Right lobe of liver (tissue), 6 donors: ENCODE data around the gene SPATC1L. TPM values are rescaled to one million over a fixed set of nuclear protein-coding genes. Genes with fewer than 3 reads are reported as not detected.

Experiments used
- ATAC-seq, 4 donors: fragments of 200-7000 bp; cut with Tn5 transposase; one replicate each; pipeline ENCODE4 v1.9.1; 2020; ENCODE audit warnings: mild to moderate bottlenecking in 4 of 4, moderate library complexity in 4 of 4
- DNase-seq, 3 donors: peaks; one replicate each; pipeline ENCODE4 v3.0.0-alpha.2; 2020
- H3K27ac ChIP-seq, 3 donors: fragments of 200-600 bp; one replicate each; pipeline ENCODE4 v1.8.0; 2022
- H3K27me3 ChIP-seq, 2 donors: fragments of 200-600 bp; one replicate each; pipeline ENCODE4 v1.8.0; 2022
- H3K36me3 ChIP-seq, 4 donors: fragments of 200-600 bp; sonication (generic) in 1 of 4; one replicate each; pipeline versions ENCODE4 v1.5.1 to v1.8.0; 2017 to 2022; ENCODE audit warnings: control low read depth in 1 of 4
- H3K4me1 ChIP-seq, 4 donors: fragments of 200-600 bp; sonication (generic) in 1 of 4; one replicate each; pipeline versions ENCODE4 v1.5.1 to v1.8.0; 2017 to 2022; ENCODE audit warnings: control low read depth in 1 of 4
- H3K4me3 ChIP-seq, 3 donors: fragments of 200-600 bp; one replicate each; pipeline ENCODE4 v1.8.0; 2022
- H3K9me3 ChIP-seq, 4 donors: fragments of 200-600 bp; sonication (generic) in 1 of 4; one replicate each; pipeline versions ENCODE4 v1.5.1 to v1.8.0; 2017 to 2022; ENCODE audit warnings: control low read depth in 1 of 4
- POLR2A ChIP-seq: fragments of 450-650 bp; IDR thresholded peaks from one replicate; pipeline ENCODE4 v1.6.1; 2017; ENCODE audit warnings: antibody characterized with exemption, mild to moderate bottlenecking
- WGBS: methylation state at CpG from one replicate; pipeline ENCODE4 v1.1.6; 2018; ENCODE audit warnings: low coverage, low lambda C conversion rate; ENCODE audit not compliant: insufficient coverage; ENCODE audit errors: missing lambda C conversion rate; 5-methylcytosine and 5-hydroxymethylcytosine counted together
- intact Hi-C, 2 donors: fragments of 100-400 bp; cut with DNase I; formaldehyde crosslinking; loops; one replicate each; pipeline versions ENCODE4 v1.11.2 to v1.14.1; 2022
- total RNA-seq, 6 experiments: library from RNA; depleted of rRNA in 2 of 6; stranded (reverse); fragments of >200 nt in 2 of 6; fragmentation: NEBNext Ultra II Directional in 3 of 6; extraction: Animal tissue kit (Norgen Biotek cat#: 25700) in 3 of 6; gene quantifications; one replicate each; pipeline versions ENCODE4 v1.1.0 to v1.2.4, GENCODE V29; 2016 to 2023
- TF ChIP-seq, protein P1 (sequence below), 4 donors: fragments of 200-600 bp in 3 of 4; fragments of 450-650 bp in 1 of 4; IDR thresholded peaks; one replicate each; pipeline versions ENCODE4 v1.5.1 to v1.8.0; 2016 to 2022; ENCODE audit warnings: antibody characterized with exemption in 4 of 4, mild to moderate bottlenecking in 2 of 4
- donor health status: DM: no; HTN: yes; CAD: no.
- donor health status: DM: no; HTN: no; CAD: no.
- donor health status: DM: no; HTN: no; CAD: no.
- donor health status: DM: no; HTN: yes; CAD: no.
- donor health status: DM: no; HTN: yes; CAD: no.

SPATC1L gene
- total RNA-seq, 6 experiments from 2014 or later = 0.31 to 1.7 (median 0.51) TPM; not detected in 2

GRCh38 chr21:46160657-46160906 lies 23.7 kb downstream of the SPATC1L start:
- intact Hi-C loops = no loop called here
- TF ChIP-seq, protein P1, sequence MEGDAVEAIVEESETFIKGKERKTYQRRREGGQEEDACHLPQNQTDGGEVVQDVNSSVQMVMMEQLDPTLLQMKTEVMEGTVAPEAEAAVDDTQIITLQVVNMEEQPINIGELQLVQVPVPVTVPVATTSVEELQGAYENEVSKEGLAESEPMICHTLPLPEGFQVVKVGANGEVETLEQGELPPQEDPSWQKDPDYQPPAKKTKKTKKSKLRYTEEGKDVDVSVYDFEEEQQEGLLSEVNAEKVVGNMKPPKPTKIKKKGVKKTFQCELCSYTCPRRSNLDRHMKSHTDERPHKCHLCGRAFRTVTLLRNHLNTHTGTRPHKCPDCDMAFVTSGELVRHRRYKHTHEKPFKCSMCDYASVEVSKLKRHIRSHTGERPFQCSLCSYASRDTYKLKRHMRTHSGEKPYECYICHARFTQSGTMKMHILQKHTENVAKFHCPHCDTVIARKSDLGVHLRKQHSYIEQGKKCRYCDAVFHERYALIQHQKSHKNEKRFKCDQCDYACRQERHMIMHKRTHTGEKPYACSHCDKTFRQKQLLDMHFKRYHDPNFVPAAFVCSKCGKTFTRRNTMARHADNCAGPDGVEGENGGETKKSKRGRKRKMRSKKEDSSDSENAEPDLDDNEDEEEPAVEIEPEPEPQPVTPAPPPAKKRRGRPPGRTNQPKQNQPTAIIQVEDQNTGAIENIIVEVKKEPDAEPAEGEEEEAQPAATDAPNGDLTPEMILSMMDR (IDR thresholded peaks at IDR 0.05) = no peak
- no peak for TF ChIP-seq POLR2A
- Histone ChIP-seq H3K27ac (no peak overlapping the region), H3K4me3 (no peak overlapping the region), H3K4me1 (peaks cover 0 to 7% (median 2%) of the 10 kb centered on the region in 4 donors), H3K36me3 (no peaks in the 10 kb centered on the region), H3K27me3 (no peaks in the 10 kb centered on the region), H3K9me3 (no peaks in the 10 kb centered on the region)
- DNase-seq (no peak), ATAC-seq (no peak)
- 96% methylated on average over 15 of the region's 22 CpGs for WGBS

GRCh38 chr21:46159841-46160656 lies 24.2 kb downstream of the SPATC1L start:
- ATAC-seq = no peak
- H3K36me3 ChIP-seq = no peaks in the 10 kb centered on the region
- H3K4me3 ChIP-seq = no peak overlapping the region
- DNase-seq = peak in 1 of 3 donors; percentile 38
- no CpG with 5 or more reads among the region's 32 CpGs for WGBS
- no peak for TF ChIP-seq POLR2A
- TF ChIP-seq, protein P1 (IDR thresholded peaks at IDR 0.05) = no peak
- H3K9me3 ChIP-seq = no peaks in the 10 kb centered on the region
- no peak overlapping the region for H3K27ac ChIP-seq
- peaks cover 0 to 7% (median 2%) of the 10 kb centered on the region in 4 donors for H3K4me1 ChIP-seq
- H3K27me3 ChIP-seq = no peaks in the 10 kb centered on the region
- intact Hi-C loops = no loop called here

DNA sequence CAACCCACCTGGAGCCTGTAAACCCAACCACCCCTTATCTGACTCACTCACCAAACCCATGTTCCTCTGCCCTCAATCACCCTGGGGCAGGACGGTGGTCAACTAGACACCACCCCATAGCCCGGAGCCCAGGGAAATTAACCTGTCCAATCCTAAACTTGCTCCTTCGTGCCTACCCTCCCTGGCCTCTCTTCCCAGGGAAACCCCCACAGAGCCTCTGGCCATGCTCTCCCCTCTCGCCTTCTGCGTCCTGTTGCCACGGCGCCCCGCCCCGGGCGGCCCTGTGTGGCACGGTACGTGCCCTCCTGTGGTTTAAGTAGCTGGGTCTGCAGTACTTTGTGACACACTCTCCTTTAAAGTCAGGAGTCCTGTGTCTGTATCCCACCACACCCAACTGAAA lies 24.9 kb downstream of the SPATC1L start:
- Histone ChIP-seq H3K27ac (no peak overlapping the region), H3K9me3 (no peaks in the 10 kb centered on the region), H3K36me3 (no peaks in the 10 kb centered on the region), H3K27me3 (no peaks in the 10 kb centered on the region), H3K4me1 (peaks cover 0 to 7% (median 2%) of the 10 kb centered on the region in 4 donors), H3K4me3 (no peak overlapping the region)
- DNase-seq (peak in 1 of 3 donors; percentile 29), ATAC-seq (no peak)
- intact Hi-C loops = no loop called here
- TF ChIP-seq POLR2A = no peak
- WGBS = 90% methylated on average over 4 of the region's 12 CpGs

DNA sequence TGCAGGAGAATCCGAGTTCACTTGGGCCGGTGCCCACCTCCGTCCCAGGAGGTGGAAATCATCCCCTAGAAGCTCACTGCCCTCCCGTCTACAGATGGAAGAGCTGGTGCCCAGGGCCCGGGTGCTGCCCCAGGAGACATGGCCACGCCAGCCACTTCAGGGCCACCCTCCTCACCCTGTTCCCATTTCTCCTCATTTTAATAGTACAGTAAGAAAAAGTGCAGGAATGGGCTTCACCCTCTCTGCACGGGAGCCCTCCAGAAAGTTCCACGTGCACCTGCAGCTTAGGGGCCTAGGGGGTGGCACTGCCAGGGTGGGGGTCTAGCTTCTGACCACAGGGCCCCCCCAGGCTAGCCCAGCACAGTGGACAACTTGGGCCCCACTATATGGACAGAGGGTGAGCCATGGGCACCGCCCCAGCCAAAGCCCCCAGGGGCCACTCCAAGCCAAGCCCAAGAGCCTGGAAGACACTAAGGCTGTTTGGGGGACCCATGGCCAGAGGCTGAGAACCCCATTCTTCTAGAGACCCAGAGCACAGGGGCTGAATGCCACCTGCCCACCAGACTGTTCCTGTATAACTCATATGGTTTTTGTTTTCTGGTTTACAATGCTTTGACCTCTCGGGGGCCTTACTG lies 25.5 kb downstream of the SPATC1L start:
- Histone ChIP-seq H3K9me3 (no peaks in the 10 kb centered on the region), H3K4me1 (peaks cover 0 to 7% (median 2%) of the 10 kb centered on the region in 4 donors), H3K4me3 (no peak overlapping the region), H3K27ac (no peak overlapping the region), H3K36me3 (peaks cover 0 to 2% (median 0%) of the 10 kb centered on the region in 4 donors), H3K27me3 (no peaks in the 10 kb centered on the region)
- no peak for TF ChIP-seq POLR2A
- TF ChIP-seq, protein P1 (IDR thresholded peaks at IDR 0.05) = no peak
- ATAC-seq = no peak
- intact Hi-C loops = no loop called here
- 76% methylated on average over 5 of the region's 10 CpGs for WGBS
- DNase-seq = peak in 1 of 3 donors; percentile 48

GRCh38 chr21:46157987-46158451 lies 26.2 kb downstream of the SPATC1L start:
- DNase-seq = peak in 1 of 3 donors; percentile 42
- Histone ChIP-seq H3K27me3 (no peaks in the 10 kb centered on the region), H3K36me3 (peaks cover 0 to 5% (median 1%) of the 10 kb centered on the region in 4 donors), H3K9me3 (no peaks in the 10 kb centered on the region), H3K27ac (no peak overlapping the region), H3K4me1 (peaks cover 0 to 8% (median 3%) of the 10 kb centered on the region in 4 donors), H3K4me3 (no peak overlapping the region)
- TF ChIP-seq, protein P1 (IDR thresholded peaks at IDR 0.05) = no peak
- TF ChIP-seq POLR2A = no peak
- intact Hi-C loops = no loop called here
- WGBS = 70% methylated on average over 7 of the region's 15 CpGs
- ATAC-seq = no peak
